TTC549 (cell line): ENCODE data around the gene PTPRE.

Experiments
- FAIRE-seq: peaks from 2 replicates; lab custom pipeline; 2012; peaks lifted over from hg19 to GRCh38; lab: Jason Lieb, UNC

PTPRE gene

GRCh38 chr10:127883516-127883915 lies 23.4 kb upstream of the PTPRE start:
- no peak for FAIRE-seq

GRCh38 chr10:127884501-127884900 lies 22.4 kb upstream of the PTPRE start:
- no peak for FAIRE-seq

GRCh38 chr10:127886371-127887051 lies 20.4 kb upstream of the PTPRE start:
- no peak for FAIRE-seq

GRCh38 chr10:127887541-127888415 lies 19.1 kb upstream of the PTPRE start:
- no peak for FAIRE-seq

GRCh38 chr10:127888521-127889312 lies 18.2 kb upstream of the PTPRE start:
- FAIRE-seq = no peak

- no peak for FAIRE-seq
Measured at GRCh38 chr10:127889605-127890195, 17.2 kb upstream of the PTPRE start.

- no peak for FAIRE-seq
Measured at GRCh38 chr10:127890216-127890615, 16.7 kb upstream of the PTPRE start.

- no peak for FAIRE-seq
Measured at GRCh38 chr10:127890832-127891334, 16.0 kb upstream of the PTPRE start.

- no peak for FAIRE-seq
Measured at GRCh38 chr10:127892743-127893142, 14.2 kb upstream of the PTPRE start, which contains the start of gene CLRN3. CLRN3 (minus strand) TSS chr10:127892941; CDS start chr10:127892784, 157 bp downstream.

- no peak for FAIRE-seq
Measured at GRCh38 chr10:127894146-127894545, 12.8 kb upstream of the PTPRE start.

- FAIRE-seq = no peak
Measured at GRCh38 chr10:127896590-127896989, 10.3 kb upstream of the PTPRE start.

GRCh38 chr10:127897177-127897576 lies 9.7 kb upstream of the PTPRE start:
- FAIRE-seq = no peak

GRCh38 chr10:127899766-127900387 lies 7.0 kb upstream of the PTPRE start:
- FAIRE-seq = no peak

- no peak for FAIRE-seq
Measured at GRCh38 chr10:127903789-127904188, 3.1 kb upstream of the PTPRE start.

GRCh38 chr10:127904311-127905000 lies 2.4 kb upstream of the PTPRE start:
- no peak for FAIRE-seq

- FAIRE-seq = no peak
Measured at GRCh38 chr10:127905001-127905847, 1.7 kb upstream of the PTPRE start.

- FAIRE-seq = no peak
Measured at GRCh38 chr10:127905848-127906261, 1.0 kb upstream of the PTPRE start.

GRCh38 chr10:127907411-127908105 lies 655 bp downstream of the PTPRE start:
- no peak for FAIRE-seq
